ENCODE results near the gene MTAP.

DNA sequence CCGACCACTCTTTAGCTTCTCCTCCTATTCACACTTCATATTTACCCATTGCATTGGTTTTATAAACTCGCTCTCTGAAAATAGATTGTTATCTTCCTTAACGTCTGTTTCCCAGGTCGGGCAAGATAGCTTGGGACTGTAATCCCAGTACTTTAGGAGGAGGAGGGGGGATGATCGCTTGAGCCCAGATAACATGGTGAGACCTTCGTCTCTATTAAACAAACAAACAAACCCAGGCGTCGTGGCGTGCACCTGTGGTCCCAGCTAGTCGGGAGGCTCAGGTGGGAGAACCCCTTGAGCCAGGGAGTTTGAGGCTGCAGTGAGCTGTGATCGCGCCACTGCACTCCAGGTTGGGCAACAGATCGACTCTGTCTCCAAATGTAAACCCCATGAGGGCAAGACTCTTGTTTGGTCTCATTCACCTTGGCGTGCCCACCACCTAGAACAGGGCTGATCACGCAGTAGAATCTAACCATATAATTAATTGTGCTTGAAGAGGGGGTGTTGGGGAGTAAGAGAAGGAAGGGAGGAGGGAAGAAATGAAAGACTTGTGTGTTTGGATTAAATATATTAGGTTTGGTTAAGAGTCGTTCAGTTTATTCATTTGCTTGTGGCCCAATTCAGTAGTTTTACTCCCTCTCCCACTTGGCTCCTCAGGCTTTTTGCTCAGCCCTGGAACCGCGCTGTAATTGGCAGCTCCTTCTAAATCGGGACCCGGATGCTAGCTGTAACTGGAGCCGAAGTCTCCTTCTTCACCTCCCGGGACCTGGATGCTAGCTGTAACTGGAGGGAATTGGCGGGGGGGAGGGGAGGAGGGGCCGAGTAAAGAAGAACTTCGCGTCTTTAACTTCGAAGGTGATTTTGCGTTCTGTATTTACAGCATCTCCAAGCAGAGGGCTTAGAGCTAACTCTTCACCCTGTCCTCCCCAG lies 166.8 kb downstream of the MTAP start:
- TF ChIP-seq, protein P1, sequence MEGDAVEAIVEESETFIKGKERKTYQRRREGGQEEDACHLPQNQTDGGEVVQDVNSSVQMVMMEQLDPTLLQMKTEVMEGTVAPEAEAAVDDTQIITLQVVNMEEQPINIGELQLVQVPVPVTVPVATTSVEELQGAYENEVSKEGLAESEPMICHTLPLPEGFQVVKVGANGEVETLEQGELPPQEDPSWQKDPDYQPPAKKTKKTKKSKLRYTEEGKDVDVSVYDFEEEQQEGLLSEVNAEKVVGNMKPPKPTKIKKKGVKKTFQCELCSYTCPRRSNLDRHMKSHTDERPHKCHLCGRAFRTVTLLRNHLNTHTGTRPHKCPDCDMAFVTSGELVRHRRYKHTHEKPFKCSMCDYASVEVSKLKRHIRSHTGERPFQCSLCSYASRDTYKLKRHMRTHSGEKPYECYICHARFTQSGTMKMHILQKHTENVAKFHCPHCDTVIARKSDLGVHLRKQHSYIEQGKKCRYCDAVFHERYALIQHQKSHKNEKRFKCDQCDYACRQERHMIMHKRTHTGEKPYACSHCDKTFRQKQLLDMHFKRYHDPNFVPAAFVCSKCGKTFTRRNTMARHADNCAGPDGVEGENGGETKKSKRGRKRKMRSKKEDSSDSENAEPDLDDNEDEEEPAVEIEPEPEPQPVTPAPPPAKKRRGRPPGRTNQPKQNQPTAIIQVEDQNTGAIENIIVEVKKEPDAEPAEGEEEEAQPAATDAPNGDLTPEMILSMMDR (IDR thresholded peaks at IDR 0.05) = no peak
- TF ChIP-seq POLR2A (IDR thresholded peaks at IDR 0.05) = no peak
